Measurements from ENCODE around the gene CEP295NL.
"Not testable (repeated sequence)": the region's sequence is repeated elsewhere in the genome, so short reads cannot be mapped to it uniquely, and the experiment has no call there.

Gene CEP295NL

GRCh38 chr17:78878871-78879527, 24.0 kb downstream of the CEP295NL start:
- no peak for TF ChIP-seq CTCF (IDR thresholded peaks at IDR 0.05; ENCODE audit: borderline replicate concordance, control extremely low read depth, extremely low read depth, insufficient read depth, missing control alignments)
- in situ Hi-C loops (cut with MboI; ENCODE audit: low sequenced_read_pairs, unreplicated experiment), result no loop called here
- DNase-seq (ENCODE audit: low spot score), result no peak

- in situ Hi-C loops (cut with MboI; ENCODE audit: low sequenced_read_pairs, unreplicated experiment), result no loop called here
- TF ChIP-seq CTCF (IDR thresholded peaks at IDR 0.05; ENCODE audit: borderline replicate concordance, control extremely low read depth, extremely low read depth, insufficient read depth, missing control alignments), result no peak
- DNase-seq (ENCODE audit: low spot score), result no peak
These were observed 24.7 kb downstream of the CEP295NL start for GRCh38 chr17:78878261-78878660.

- in situ Hi-C loops (cut with MboI; ENCODE audit: low sequenced_read_pairs, unreplicated experiment); DNase-seq (ENCODE audit: low spot score): not testable (repeated sequence)
These were observed 26.0 kb downstream of the CEP295NL start for GRCh38 chr17:78876954-78877517.

GRCh38 chr17:78876094-78876597, 26.9 kb downstream of the CEP295NL start:
- no peak for DNase-seq (ENCODE audit: low spot score)
- no peak for TF ChIP-seq CTCF (IDR thresholded peaks at IDR 0.05; ENCODE audit: borderline replicate concordance, control extremely low read depth, extremely low read depth, insufficient read depth, missing control alignments)
- in situ Hi-C loops (cut with MboI; ENCODE audit: low sequenced_read_pairs, unreplicated experiment), result no loop called here

GRCh38 chr17:78875363-78876093, 27.5 kb downstream of the CEP295NL start:
- in situ Hi-C loops (cut with MboI; ENCODE audit: low sequenced_read_pairs, unreplicated experiment), result no loop called here
- DNase-seq (ENCODE audit: low spot score), result no peak
- no peak for TF ChIP-seq CTCF (IDR thresholded peaks at IDR 0.05; ENCODE audit: borderline replicate concordance, control extremely low read depth, extremely low read depth, insufficient read depth, missing control alignments)

GRCh38 chr17:78873519-78874340, 29.3 kb downstream of the CEP295NL start:
- in situ Hi-C loops (cut with MboI; ENCODE audit: low sequenced_read_pairs, unreplicated experiment), result no loop called here
- DNase-seq (ENCODE audit: low spot score), result no peak
- TF ChIP-seq CTCF (IDR thresholded peaks at IDR 0.05; ENCODE audit: borderline replicate concordance, control extremely low read depth, extremely low read depth, insufficient read depth, missing control alignments), result no peak
